ENCODE data around the gene GHR. TPM values are rescaled to one million over a fixed set of nuclear protein-coding genes. Genes with fewer than 3 reads are reported as not detected.

Gene GHR
- total RNA-seq, 4 donors from 2014 or later: 10.9 to 14.9 (median 14.2) TPM

- Histone ChIP-seq H3K27me3 (no peaks in the 10 kb centered on the region), H3K27ac (no peak overlapping the region), H3K36me3 (no peaks in the 10 kb centered on the region), H3K4me1 (peaks cover 0 to 17% of the 10 kb centered on the region in 2 donors), H3K4me3 (replicated peaks in 1 of 3) (no peak overlapping the region), H3K9me3 (no peaks in the 10 kb centered on the region)
- no peak for TF ChIP-seq POLR2A (IDR thresholded peaks at IDR 0.05)
- no peak for TF ChIP-seq CTCF (IDR thresholded peaks at IDR 0.05)
- 85 to 94% methylated on average over 3 of the region's 3 CpGs for WGBS, 2 donors
- no peak for DNase-seq
- intact Hi-C loops (cut with DNase I): loop anchor here (5.0 to 10.0 kb wide), 2 partner anchors 141 to 339 kb away; no protein-coding TSS in a partner anchor
Measured at GRCh38 chr5:42426016-42426415, 2.8 kb downstream of the GHR start.

GRCh38 chr5:42429694-42430093, 6.5 kb downstream of the GHR start:
- H3K4me1 ChIP-seq: peaks cover 0 to 9% of the 10 kb centered on the region in 2 donors
- H3K4me3 ChIP-seq (replicated peaks in 1 of 3): no peak overlapping the region
- TF ChIP-seq POLR2A (IDR thresholded peaks at IDR 0.05) (no peak), CTCF (IDR thresholded peaks at IDR 0.05) (no peak)
- H3K36me3 ChIP-seq: no peaks in the 10 kb centered on the region
- H3K27me3 ChIP-seq: no peaks in the 10 kb centered on the region
- intact Hi-C loops (cut with DNase I): loop anchor here (5.0 to 10.0 kb wide), 2 partner anchors 138 to 335 kb away; no protein-coding TSS in a partner anchor
- DNase-seq: no peak
- H3K27ac ChIP-seq: no peak overlapping the region
- no peaks in the 10 kb centered on the region for H3K9me3 ChIP-seq
- 92 to 96% methylated on average over 1 of the region's 1 CpG for WGBS, 2 donors

- intact Hi-C loops (cut with DNase I): no loop called here
- Histone ChIP-seq H3K27ac (no peak overlapping the region), H3K36me3 (no peaks in the 10 kb centered on the region), H3K9me3 (no peaks in the 10 kb centered on the region), H3K4me3 (replicated peaks in 1 of 3) (no peak overlapping the region), H3K4me1 (no peaks in the 10 kb centered on the region), H3K27me3 (no peaks in the 10 kb centered on the region)
- TF ChIP-seq POLR2A (IDR thresholded peaks at IDR 0.05) (no peak), CTCF (IDR thresholded peaks at IDR 0.05) (no peak)
- DNase-seq: no peak
Measured at GRCh38 chr5:42434047-42434724, 10.9 kb downstream of the GHR start.

- no peak for DNase-seq
- H3K27ac ChIP-seq: no peak overlapping the region
- TF ChIP-seq POLR2A (IDR thresholded peaks at IDR 0.05) (no peak), CTCF (IDR thresholded peaks at IDR 0.05) (no peak)
- no peaks in the 10 kb centered on the region for H3K36me3 ChIP-seq
- H3K4me3 ChIP-seq (replicated peaks in 1 of 3): no peak overlapping the region
- no peaks in the 10 kb centered on the region for H3K9me3 ChIP-seq
- no peaks in the 10 kb centered on the region for H3K27me3 ChIP-seq
- H3K4me1 ChIP-seq: no peaks in the 10 kb centered on the region
- intact Hi-C loops (cut with DNase I): no loop called here
Measured at GRCh38 chr5:42436051-42436450, 12.8 kb downstream of the GHR start.

GRCh38 chr5:42454216-42454995, 31.2 kb downstream of the GHR start:
- TF ChIP-seq POLR2A (IDR thresholded peaks at IDR 0.05): no peak
- TF ChIP-seq CTCF (IDR thresholded peaks at IDR 0.05): no peak
- no peaks in the 10 kb centered on the region for H3K9me3 ChIP-seq
- no peaks in the 10 kb centered on the region for H3K4me1 ChIP-seq
- no peaks in the 10 kb centered on the region for H3K36me3 ChIP-seq
- no peak overlapping the region for H3K27ac ChIP-seq
- H3K4me3 ChIP-seq (replicated peaks in 1 of 3): no peak overlapping the region
- WGBS, 2 donors: 83 to 91% methylated on average over 5 of the region's 5 CpGs
- H3K27me3 ChIP-seq: no peaks in the 10 kb centered on the region
- intact Hi-C loops (cut with DNase I): no loop called here
- no peak for DNase-seq
